Measurements from ENCODE around the gene CCNK.

The CCNK gene

GRCh38 chr14:99435327-99435726, 45.9 kb upstream of the CCNK start:
- DNase-seq: no peak
- Histone ChIP-seq H3K9me3 (ENCODE audit: insufficient read depth, low read length, severe bottlenecking) (no peaks in the 10 kb centered on the region), H3K36me3 (ENCODE audit: insufficient read depth, low read length) (peaks cover 81% of the 10 kb centered on the region), H3K9ac (ENCODE audit: low read depth, low read length) (no peak overlapping the region), H3K4me3 (ENCODE audit: low read depth in 1 of 2, low read length in 2 of 2) (no peak overlapping the region), H4K20me1 (ENCODE audit: insufficient read depth, low read length) (peaks cover 19% of the 10 kb centered on the region; the same call in 1 of the 2 replicates), H3K4me2 (ENCODE audit: insufficient read depth, low read length) (no peak overlapping the region), H2AFZ (ENCODE audit: low read depth, low read length) (no peak overlapping the region), H3K4me1 (ENCODE audit: insufficient read depth, low read length) (no peaks in the 10 kb centered on the region), H3K79me2 (ENCODE audit: insufficient read depth, low read length) (peaks cover 29% of the 10 kb centered on the region), H3K27me3 (ENCODE audit: insufficient read depth, low read length, poor library complexity) (no peaks in the 10 kb centered on the region), H3K27ac (ENCODE audit: low read length) (no peak overlapping the region)
- TF ChIP-seq EZH2 (IDR thresholded peaks at IDR 0.05; ENCODE audit: borderline replicate concordance, low read depth, low read length, severe bottlenecking): no peak
- TF ChIP-seq CTCF (IDR thresholded peaks at IDR 0.05; ENCODE audit: borderline replicate concordance, extremely low read depth, low read length, poor library complexity, severe bottlenecking): no peak
- no peak for ATAC-seq (ENCODE audit: insufficient read depth, low read depth)

GRCh38 chr14:99436247-99437180, 44.7 kb upstream of the CCNK start:
- no peak for ATAC-seq (ENCODE audit: insufficient read depth, low read depth)
- peaks cover 77% of the 10 kb centered on the region for H3K36me3 ChIP-seq (ENCODE audit: insufficient read depth, low read length)

GRCh38 chr14:99437706-99438105, 43.5 kb upstream of the CCNK start:
- Histone ChIP-seq H3K36me3 (ENCODE audit: insufficient read depth, low read length) (peaks cover 76% of the 10 kb centered on the region), H3K4me3 (ENCODE audit: low read depth in 1 of 2, low read length in 2 of 2) (no peak overlapping the region), H3K79me2 (ENCODE audit: insufficient read depth, low read length) (peaks cover 24% of the 10 kb centered on the region), H3K4me2 (ENCODE audit: insufficient read depth, low read length) (no peak overlapping the region), H3K9me3 (ENCODE audit: insufficient read depth, low read length, severe bottlenecking) (no peaks in the 10 kb centered on the region), H3K27me3 (ENCODE audit: insufficient read depth, low read length, poor library complexity) (no peaks in the 10 kb centered on the region), H3K27ac (ENCODE audit: low read length) (no peak overlapping the region), H2AFZ (ENCODE audit: low read depth, low read length) (no peak overlapping the region), H3K4me1 (ENCODE audit: insufficient read depth, low read length) (no peaks in the 10 kb centered on the region), H4K20me1 (ENCODE audit: insufficient read depth, low read length) (peaks cover 30% of the 10 kb centered on the region), H3K9ac (ENCODE audit: low read depth, low read length) (no peak overlapping the region)
- ATAC-seq (ENCODE audit: insufficient read depth, low read depth) (no peak), DNase-seq (no peak)
- TF ChIP-seq EZH2 (IDR thresholded peaks at IDR 0.05; ENCODE audit: borderline replicate concordance, low read depth, low read length, severe bottlenecking): no peak
- no peak for TF ChIP-seq CTCF (IDR thresholded peaks at IDR 0.05; ENCODE audit: borderline replicate concordance, extremely low read depth, low read length, poor library complexity, severe bottlenecking)

More at GRCh38 chr14:99436247-99437180, 44.7 kb upstream of the CCNK start:
- DNase-seq: no peak
- no peaks in the 10 kb centered on the region for H3K4me1 ChIP-seq (ENCODE audit: insufficient read depth, low read length)
- H3K27me3 ChIP-seq (ENCODE audit: insufficient read depth, low read length, poor library complexity): no peaks in the 10 kb centered on the region
- no peak overlapping the region for H3K27ac ChIP-seq (ENCODE audit: low read length)
- H3K79me2 ChIP-seq (ENCODE audit: insufficient read depth, low read length): peaks cover 28% of the 10 kb centered on the region
- no peaks in the 10 kb centered on the region for H3K9me3 ChIP-seq (ENCODE audit: insufficient read depth, low read length, severe bottlenecking)
- H4K20me1 ChIP-seq (ENCODE audit: insufficient read depth, low read length): peaks cover 27% of the 10 kb centered on the region
- no peak overlapping the region for H3K9ac ChIP-seq (ENCODE audit: low read depth, low read length)
- H3K4me2 ChIP-seq (ENCODE audit: insufficient read depth, low read length): no peak overlapping the region
- H3K4me3 ChIP-seq (ENCODE audit: low read depth in 1 of 2, low read length in 2 of 2): no peak overlapping the region
- TF ChIP-seq EZH2 (IDR thresholded peaks at IDR 0.05; ENCODE audit: borderline replicate concordance, low read depth, low read length, severe bottlenecking): no peak
- no peak for TF ChIP-seq CTCF (IDR thresholded peaks at IDR 0.05; ENCODE audit: borderline replicate concordance, extremely low read depth, low read length, poor library complexity, severe bottlenecking)
- H2AFZ ChIP-seq (ENCODE audit: low read depth, low read length): no peak overlapping the region
